Activated T-cell treated with anti-CD3 and anti-CD28 coated beads, Interleukin-2, amount 50 U/mL, for 48 hours (primary cell): ENCODE measurements around the gene TADA2B.

ENCODE experiments used
- DNase-seq, 2 experiments: peaks; one replicate each; pipeline ENCODE4 v3.0.0-alpha.2; 2020

TADA2B gene

GRCh38 chr4:7019367-7019766, 23.8 kb upstream of the TADA2B start:
- DNase-seq, result no peak

GRCh38 chr4:7020290-7020689, 22.9 kb upstream of the TADA2B start:
- DNase-seq, result no peak

GRCh38 chr4:7020856-7021255, 22.3 kb upstream of the TADA2B start:
- no peak for DNase-seq

- DNase-seq, result no peak
Measured at GRCh38 chr4:7021355-7021754, 21.8 kb upstream of the TADA2B start.

- no peak for DNase-seq
Measured at GRCh38 chr4:7021930-7022664, 21.1 kb upstream of the TADA2B start.

GRCh38 chr4:7023486-7023885, 19.7 kb upstream of the TADA2B start:
- DNase-seq, result no peak

- DNase-seq, result no peak
Measured at GRCh38 chr4:7023901-7024300, 19.3 kb upstream of the TADA2B start.

- DNase-seq, result no peak
Measured at GRCh38 chr4:7024336-7024890, 18.8 kb upstream of the TADA2B start.

- no peak for DNase-seq
Measured at GRCh38 chr4:7025040-7025602, 18.1 kb upstream of the TADA2B start.

- DNase-seq, result no peak
Measured at GRCh38 chr4:7026107-7026506, 17.1 kb upstream of the TADA2B start.

GRCh38 chr4:7027284-7027683, 15.9 kb upstream of the TADA2B start:
- no peak for DNase-seq

- DNase-seq, result no peak
Measured at GRCh38 chr4:7027913-7028312, 15.3 kb upstream of the TADA2B start.

GRCh38 chr4:7029212-7029611, 14.0 kb upstream of the TADA2B start:
- no peak for DNase-seq

GRCh38 chr4:7029921-7030320, 13.3 kb upstream of the TADA2B start:
- DNase-seq, result no peak

- DNase-seq, result no peak
Measured at GRCh38 chr4:7030856-7031255, 12.3 kb upstream of the TADA2B start.

GRCh38 chr4:7031558-7032449, 11.4 kb upstream of the TADA2B start:
- no peak for DNase-seq

- no peak for DNase-seq
Measured at GRCh38 chr4:7032596-7032995, 10.6 kb upstream of the TADA2B start.

GRCh38 chr4:7034262-7035081, 8.7 kb upstream of the TADA2B start:
- no peak for DNase-seq

GRCh38 chr4:7037425-7037824, 5.7 kb upstream of the TADA2B start:
- no peak for DNase-seq

- DNase-seq, result no peak
Measured at GRCh38 chr4:7040765-7041164, 2.4 kb upstream of the TADA2B start.

GRCh38 chr4:7041246-7041645, 1.9 kb upstream of the TADA2B start:
- no peak for DNase-seq

GRCh38 chr4:7041801-7042502, 1.2 kb upstream of the TADA2B start:
- no peak for DNase-seq
